Measurements from ENCODE around the gene AFF3. TPM values are rescaled to one million over a fixed set of nuclear protein-coding genes. Genes with fewer than 3 reads are reported as not detected.
"Not testable (repeated sequence)": the region's sequence is repeated elsewhere in the genome, so short reads cannot be mapped to it uniquely, and the experiment has no call there.

Gene AFF3
- total RNA-seq, 2 experiments from 2014 or later, result 0.09 to 0.55 TPM

DNA sequence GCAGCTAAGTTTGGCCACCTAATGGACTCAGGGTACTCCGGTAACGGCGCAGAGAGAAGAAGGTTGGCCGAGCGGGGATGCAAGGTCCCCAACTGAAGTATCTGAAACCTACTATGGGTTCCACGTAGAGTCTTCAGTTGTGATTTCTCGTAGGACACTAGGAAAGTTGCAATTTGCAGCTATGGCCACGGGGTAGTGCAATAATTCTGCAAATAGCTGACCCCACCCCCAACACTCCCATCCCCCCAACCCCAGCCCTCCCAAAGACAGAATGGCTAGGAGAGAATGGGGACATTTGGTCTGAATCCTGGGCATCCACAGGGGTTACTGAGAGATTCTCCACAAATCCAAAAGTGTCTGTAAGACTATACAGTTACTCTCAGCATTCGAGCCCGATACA, 46.5 kb downstream of the AFF3 start:
- DNase-seq; H3K36me3 Mint-ChIP-seq; H3K9me3 Mint-ChIP-seq (ENCODE audit: low read depth); H3K4me3 Mint-ChIP-seq; H3K27ac Mint-ChIP-seq; H3K4me1 Mint-ChIP-seq; ATAC-seq; H3K27me3 Mint-ChIP-seq; CTCF ChIA-PET: not testable (repeated sequence)

DNA sequence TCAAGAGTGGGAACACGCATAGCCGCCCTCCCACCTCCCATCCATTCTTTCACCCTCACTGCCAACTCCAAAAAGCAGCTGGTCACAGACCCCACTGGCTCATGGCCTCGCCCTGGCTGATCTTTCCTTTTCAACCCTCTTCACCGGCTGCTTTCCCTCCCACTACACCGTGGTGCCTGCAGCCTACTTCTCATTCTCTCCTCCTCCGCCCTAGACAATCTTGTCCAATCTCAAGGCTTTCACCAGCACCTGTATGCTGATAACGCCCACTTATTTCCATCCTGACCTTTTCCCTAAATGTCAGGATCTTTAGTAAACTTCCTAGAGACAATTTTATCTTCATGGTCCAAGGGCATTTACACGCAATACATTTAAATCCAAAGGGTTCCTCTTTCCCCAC, 50.6 kb downstream of the AFF3 start:
- CTCF ChIA-PET; H3K9me3 Mint-ChIP-seq (ENCODE audit: low read depth); DNase-seq; H3K4me1 Mint-ChIP-seq; H3K4me3 Mint-ChIP-seq; H3K27me3 Mint-ChIP-seq; H3K27ac Mint-ChIP-seq; H3K36me3 Mint-ChIP-seq; ATAC-seq: not testable (repeated sequence)

GRCh38 chr2:100085744-100086143, 56.6 kb downstream of the AFF3 start:
- H3K4me3 Mint-ChIP-seq; H3K9me3 Mint-ChIP-seq (ENCODE audit: low read depth); H3K36me3 Mint-ChIP-seq; H3K27ac Mint-ChIP-seq; DNase-seq; CTCF ChIA-PET; H3K4me1 Mint-ChIP-seq; ATAC-seq; H3K27me3 Mint-ChIP-seq: not testable (repeated sequence)

- CTCF ChIA-PET, H3K27me3 Mint-ChIP-seq: not testable (repeated sequence)
Observed at GRCh38 chr2:100083421-100084216, 58.8 kb downstream of the AFF3 start.

DNA sequence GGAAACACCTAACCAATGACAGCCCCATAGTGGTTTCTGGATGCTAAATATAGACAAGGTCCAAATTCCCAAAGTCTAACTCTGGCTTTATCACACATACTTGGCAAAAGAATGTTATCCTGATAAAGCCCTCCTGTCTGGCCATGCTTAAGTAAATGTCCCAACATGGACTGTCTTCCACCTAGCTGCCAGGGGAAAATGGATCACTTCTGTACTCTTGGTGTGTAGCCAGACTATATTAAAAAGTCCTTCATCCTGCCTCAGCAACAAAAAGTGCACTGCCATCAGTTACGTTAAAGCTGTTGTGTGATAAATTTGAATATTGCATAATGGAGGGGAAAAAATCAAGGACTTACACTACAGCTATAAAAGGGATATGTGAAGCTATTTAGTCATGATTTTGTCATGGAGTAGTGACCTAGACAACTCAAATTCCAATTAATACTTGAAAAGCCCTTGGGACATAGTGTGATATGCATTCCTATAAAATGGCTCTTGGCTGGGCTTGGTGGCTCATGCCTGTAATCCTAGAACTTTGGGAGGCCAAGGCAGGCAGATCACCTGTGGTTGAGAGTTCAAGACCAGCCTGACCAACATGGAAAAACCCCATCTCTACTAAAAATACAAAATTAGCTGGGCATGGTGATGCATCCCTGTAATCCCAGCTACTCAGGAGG, 60.0 kb downstream of the AFF3 start:
- H3K4me3 Mint-ChIP-seq; H3K27ac Mint-ChIP-seq; H3K27me3 Mint-ChIP-seq; ATAC-seq; H3K4me1 Mint-ChIP-seq; CTCF ChIA-PET; H3K9me3 Mint-ChIP-seq (ENCODE audit: low read depth); DNase-seq; H3K36me3 Mint-ChIP-seq: not testable (repeated sequence)

More at GRCh38 chr2:100083421-100084216, 58.8 kb downstream of the AFF3 start:
- not testable (repeated sequence) for DNase-seq; H3K4me3 Mint-ChIP-seq; H3K9me3 Mint-ChIP-seq (ENCODE audit: low read depth); H3K4me1 Mint-ChIP-seq; ATAC-seq; H3K27ac Mint-ChIP-seq; H3K36me3 Mint-ChIP-seq

GRCh38 chr2:100077935-100078334, 64.5 kb downstream of the AFF3 start:
- CTCF ChIA-PET, result no interaction called here
- no peaks in the 10 kb centered on the region for H3K36me3 Mint-ChIP-seq
- H3K9me3 Mint-ChIP-seq (ENCODE audit: low read depth), result no peaks in the 10 kb centered on the region
- DNase-seq (no peak), ATAC-seq (no peak)
- H3K4me3 Mint-ChIP-seq, result no peak overlapping the region
- H3K4me1 Mint-ChIP-seq, result no peaks in the 10 kb centered on the region
- H3K27ac Mint-ChIP-seq, result no peak overlapping the region
- H3K27me3 Mint-ChIP-seq, result peaks cover 2% of the 10 kb centered on the region

DNA sequence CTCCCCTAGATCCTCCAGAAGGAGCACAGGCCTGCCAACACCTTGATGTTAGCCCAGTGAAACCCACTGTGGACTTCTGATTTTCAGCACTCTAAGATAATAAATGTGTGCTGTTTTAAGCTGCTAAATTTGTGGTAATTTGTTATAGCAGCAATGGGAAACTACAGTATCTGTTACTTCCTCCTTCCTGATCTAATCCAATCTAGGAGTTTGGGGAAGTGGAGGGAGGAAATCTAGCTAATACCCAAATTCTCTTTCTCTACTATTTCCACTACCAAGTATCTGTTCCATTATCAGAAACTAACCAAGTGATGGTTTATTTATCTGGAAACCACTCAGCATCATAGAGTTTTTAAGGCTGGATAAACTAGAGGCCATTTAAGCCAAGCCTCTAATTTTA, 64.9 kb downstream of the AFF3 start:
- DNase-seq (no peak), ATAC-seq (no peak)
- Mint-ChIP-seq H3K9me3 (ENCODE audit: low read depth) (no peaks in the 10 kb centered on the region), H3K4me1 (no peaks in the 10 kb centered on the region), H3K4me3 (no peak overlapping the region), H3K27ac (no peak overlapping the region), H3K27me3 (peaks cover 2% of the 10 kb centered on the region), H3K36me3 (no peaks in the 10 kb centered on the region)
- CTCF ChIA-PET, result no interaction called here

DNA sequence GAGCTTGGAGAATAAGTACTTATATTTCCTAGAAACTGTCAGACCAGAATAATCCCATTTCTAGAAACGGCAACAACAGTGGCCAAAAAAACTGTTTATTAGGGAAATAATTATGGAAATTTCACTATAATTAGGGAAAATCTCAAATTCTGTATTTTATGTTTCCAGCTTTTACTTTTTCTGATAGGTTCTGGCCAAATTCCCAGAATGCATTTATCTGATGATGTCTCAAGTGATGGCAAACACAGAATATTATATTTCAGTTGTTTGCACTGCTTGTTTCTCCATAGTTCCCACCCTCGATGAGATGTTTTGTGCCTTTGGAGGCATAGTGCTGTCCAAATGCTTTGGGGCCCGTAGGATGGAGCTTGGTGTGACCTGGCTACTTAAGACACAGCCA, 66.9 kb downstream of the AFF3 start:
- CTCF ChIA-PET, result no interaction called here
- H3K4me1 Mint-ChIP-seq, result peaks cover 2% of the 10 kb centered on the region

DNA sequence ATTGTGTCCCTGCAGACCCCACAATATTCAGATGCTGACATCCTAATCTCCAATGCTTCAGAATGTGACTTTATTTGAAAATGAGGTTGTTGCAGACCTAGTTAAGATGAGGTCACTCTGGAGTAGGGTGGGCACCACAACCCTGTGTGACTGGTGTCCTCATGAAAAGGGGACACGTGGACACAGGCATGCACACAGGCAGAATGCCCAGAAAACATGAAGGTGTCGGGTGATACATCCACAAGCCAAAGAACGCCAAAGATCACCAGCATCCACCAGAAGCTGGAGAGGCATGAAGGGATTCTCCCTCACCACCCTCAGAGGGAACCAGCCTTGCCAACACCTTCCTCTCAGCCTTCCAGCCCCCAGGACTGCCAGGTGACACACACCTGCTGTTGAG, 69.3 kb downstream of the AFF3 start:
- H3K4me1 Mint-ChIP-seq, result peaks cover 2% of the 10 kb centered on the region
- CTCF ChIA-PET, result no interaction called here
- no peaks in the 10 kb centered on the region for H3K36me3 Mint-ChIP-seq
- H3K9me3 Mint-ChIP-seq (ENCODE audit: low read depth), result no peaks in the 10 kb centered on the region
- H3K27ac Mint-ChIP-seq, result no peak overlapping the region
- H3K4me3 Mint-ChIP-seq, result no peak overlapping the region
- no peak for DNase-seq
- H3K27me3 Mint-ChIP-seq, result peaks cover 29% of the 10 kb centered on the region
- ATAC-seq, result no peak

More for the DNA sequence above, 66.9 kb downstream of the AFF3 start:
- DNase-seq (no peak), ATAC-seq (no peak)
- no peak overlapping the region for H3K4me3 Mint-ChIP-seq
- peaks cover 11% of the 10 kb centered on the region for H3K27me3 Mint-ChIP-seq
- no peaks in the 10 kb centered on the region for H3K9me3 Mint-ChIP-seq (ENCODE audit: low read depth)
- no peaks in the 10 kb centered on the region for H3K36me3 Mint-ChIP-seq
- H3K27ac Mint-ChIP-seq, result no peak overlapping the region

- no peak overlapping the region for H3K4me3 Mint-ChIP-seq
- peaks cover 34% of the 10 kb centered on the region for H3K27me3 Mint-ChIP-seq
- no peaks in the 10 kb centered on the region for H3K9me3 Mint-ChIP-seq (ENCODE audit: low read depth)
- peaks cover 2% of the 10 kb centered on the region for H3K4me1 Mint-ChIP-seq
- H3K36me3 Mint-ChIP-seq, result no peaks in the 10 kb centered on the region
- CTCF ChIA-PET, result no interaction called here
- no peak for ATAC-seq
- no peak overlapping the region for H3K27ac Mint-ChIP-seq
- no peak for DNase-seq
Observed at GRCh38 chr2:100072503-100072902, 69.9 kb downstream of the AFF3 start.

GRCh38 chr2:100071335-100072043, 70.9 kb downstream of the AFF3 start:
- Mint-ChIP-seq H3K9me3 (ENCODE audit: low read depth) (no peaks in the 10 kb centered on the region), H3K4me1 (peaks cover 2% of the 10 kb centered on the region), H3K36me3 (no peaks in the 10 kb centered on the region), H3K27me3 (peaks cover 39% of the 10 kb centered on the region), H3K4me3 (no peak overlapping the region), H3K27ac (no peak overlapping the region)
- ATAC-seq (no peak), DNase-seq (no peak)
- CTCF ChIA-PET, result no interaction called here

DNA sequence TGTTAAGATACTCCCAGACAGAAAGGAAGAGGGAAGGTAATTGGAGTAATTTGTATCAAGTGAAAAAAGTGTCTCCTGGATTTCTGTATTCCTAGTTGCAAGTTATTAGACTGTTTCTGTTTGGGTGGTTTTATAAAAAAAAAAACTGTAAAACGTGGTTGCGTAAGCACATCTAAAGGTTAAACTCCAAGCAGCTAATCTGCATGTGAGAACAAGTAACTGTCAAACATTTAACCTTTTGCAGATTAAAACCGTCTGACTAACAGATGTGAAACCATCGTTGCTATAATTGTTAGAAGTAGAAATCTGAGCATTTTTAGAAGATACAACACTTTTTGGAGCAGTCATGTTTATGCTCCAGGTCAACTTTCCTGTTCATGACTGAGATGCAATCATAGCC, 72.3 kb downstream of the AFF3 start:
- no peaks in the 10 kb centered on the region for H3K9me3 Mint-ChIP-seq (ENCODE audit: low read depth)
- peaks cover 2% of the 10 kb centered on the region for H3K4me1 Mint-ChIP-seq
- H3K27ac Mint-ChIP-seq, result no peak overlapping the region
- no peaks in the 10 kb centered on the region for H3K36me3 Mint-ChIP-seq
- ATAC-seq (no peak), DNase-seq (no peak)
- no peak overlapping the region for H3K4me3 Mint-ChIP-seq
- peaks cover 45% of the 10 kb centered on the region for H3K27me3 Mint-ChIP-seq
- CTCF ChIA-PET, result no interaction called here

DNA sequence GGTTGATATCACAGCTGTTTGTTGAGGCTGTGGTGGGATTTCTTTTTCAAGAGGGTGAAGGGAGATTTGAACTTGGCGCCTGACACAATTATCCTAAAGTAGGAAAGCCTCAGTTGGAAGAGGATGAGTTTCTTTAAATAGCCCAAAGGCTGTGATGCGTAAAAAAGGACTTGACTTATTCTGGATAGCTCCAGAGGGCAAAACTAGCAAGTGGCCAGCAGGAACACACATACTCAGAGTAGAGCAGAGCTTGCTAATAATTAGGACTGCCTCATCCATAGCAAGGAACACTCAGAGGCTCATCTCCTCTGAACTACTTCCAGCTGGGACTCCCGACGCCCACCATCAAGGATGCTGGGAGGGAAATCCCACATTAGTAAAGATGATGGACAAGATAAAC, 74.0 kb downstream of the AFF3 start:
- ATAC-seq, result no peak
- Mint-ChIP-seq H3K27ac (no peak overlapping the region), H3K9me3 (ENCODE audit: low read depth) (no peaks in the 10 kb centered on the region), H3K27me3 (peaks cover 56% of the 10 kb centered on the region), H3K4me3 (no peak overlapping the region), H3K4me1 (peaks cover 4% of the 10 kb centered on the region), H3K36me3 (no peaks in the 10 kb centered on the region)
- no peak for DNase-seq
- CTCF ChIA-PET, result no interaction called here

- ATAC-seq (no peak), DNase-seq (no peak)
- Mint-ChIP-seq H3K36me3 (no peaks in the 10 kb centered on the region), H3K4me3 (no peak overlapping the region), H3K4me1 (peaks cover 4% of the 10 kb centered on the region), H3K27ac (no peak overlapping the region), H3K9me3 (ENCODE audit: low read depth) (no peaks in the 10 kb centered on the region), H3K27me3 (peaks cover 57% of the 10 kb centered on the region)
- CTCF ChIA-PET, result no interaction called here
Observed at GRCh38 chr2:100067784-100068183, 74.6 kb downstream of the AFF3 start.
